GM12878 (cell line): Measurements from ENCODE around the gene DCDC2C. TPM values are rescaled to one million over a fixed set of nuclear protein-coding genes. Genes with fewer than 3 reads are reported as not detected.

Source experiments
- ATAC-seq: fragments of 200-7000 bp; cut with Tn5 transposase; 3 replicates; pipeline ENCODE4 v1.9.1; 2020; ENCODE audit warnings: mild to moderate bottlenecking, moderate library complexity
- BruUV-seq: library from RNA; stranded (reverse); fragments of 400-500 nt; replicated peaks from 2 replicates; lab custom pipeline; 2021; lab: Mats Ljungman, UMichigan
- CTCF ChIA-PET: fragments of 300-600 bp; sonication (Branson Sonifier 250); formaldehyde crosslinking; extraction: SDS; loops from one replicate; lab custom pipeline; 2021; ENCODE audit warnings: inconsistent platforms; lab: Yijun Ruan, JAX
- POLR2A ChIA-PET: fragments of 350-600 bp; formaldehyde crosslinking; extraction: SDS; loops from one replicate; lab custom pipeline; 2021; ENCODE audit warnings: inconsistent platforms; lab: Charles Lee
- RAD21 ChIA-PET: fragments of 300-600 bp; sonication (Branson Sonifier 250); formaldehyde crosslinking; loops from one replicate; lab custom pipeline; 2023; ENCODE audit warnings: antibody characterized with exemption; ENCODE audit not compliant: unreplicated experiment; lab: Charles Lee
- SMC1A ChIA-PET: fragments of 300-600 bp; sonication (Branson Sonifier 250); formaldehyde crosslinking; loops from one replicate; lab custom pipeline; 2023; ENCODE audit not compliant: unreplicated experiment, uncharacterized antibody; lab: Charles Lee
- DNase-seq: peaks from one replicate; pipeline ENCODE4 v3.0.0-alpha.2; 2011; ENCODE audit warnings: low read depth, low spot score
- FAIRE-seq: peaks from 3 replicates; lab custom pipeline; 2011; peaks lifted over from hg19 to GRCh38; lab: Jason Lieb, UNC
- H2AFZ ChIP-seq: 2 replicates; pipeline ENCODE4 v1.6.0; 2011; ENCODE audit warnings: low read depth, low read length, control low read depth; ENCODE audit not compliant: control insufficient read depth
- H3K27ac ChIP-seq: 2 replicates; pipeline ENCODE4 v1.5.1; 2011; ENCODE audit warnings: control low read depth; ENCODE audit not compliant: control insufficient read depth, insufficient read depth
- H3K27me3 ChIP-seq, 2 experiments: replicated peaks in 1 of 2; 2 replicates each; pipeline versions ENCODE4 v1.6.0 to v1.6.1; 2011; ENCODE audit warnings: low read length in 1 of 2; ENCODE audit not compliant: control insufficient read depth in 2 of 2, insufficient read depth in 2 of 2
- H3K36me3 ChIP-seq, 2 experiments: 2 replicates each; pipeline ENCODE4 v1.5.1; 2011; ENCODE audit warnings: low read length in 1 of 2; ENCODE audit not compliant: control insufficient read depth in 2 of 2, insufficient read depth in 2 of 2
- H3K4me1 ChIP-seq: 2 replicates; pipeline ENCODE4 v1.6.1; 2011; ENCODE audit warnings: mild to moderate bottlenecking, low read length, moderate library complexity, mixed read lengths; ENCODE audit not compliant: control insufficient read depth, insufficient read depth
- H3K4me2 ChIP-seq: 2 replicates; pipeline ENCODE4 v1.6.0; 2011; ENCODE audit warnings: control low read depth; ENCODE audit not compliant: control insufficient read depth, insufficient read depth
- H3K4me3 ChIP-seq: fragments of 200-600 bp; sonication (generic); 2 replicates; pipeline ENCODE4 v1.5.1; 2016
- H3K79me2 ChIP-seq: 2 replicates; pipeline ENCODE4 v1.6.0; 2011; ENCODE audit warnings: low read length; ENCODE audit not compliant: control insufficient read depth, insufficient read depth
- H3K9ac ChIP-seq: 2 replicates; pipeline ENCODE4 v1.8.0; 2011; ENCODE audit warnings: low read length, control low read depth, mixed read lengths; ENCODE audit not compliant: control insufficient read depth, insufficient read depth
- H3K9me3 ChIP-seq: replicated peaks from 3 replicates; pipeline ENCODE4 v1.5.1; 2011; ENCODE audit warnings: mild to moderate bottlenecking, low read length; ENCODE audit not compliant: control insufficient read depth, insufficient read depth
- H4K20me1 ChIP-seq: 2 replicates; pipeline ENCODE4 v1.6.0; 2011; ENCODE audit not compliant: control insufficient read depth, insufficient read depth
- BCL3 ChIP-seq: IDR thresholded peaks from 2 replicates; pipeline ENCODE4 v1.6.1; 2011; ENCODE audit warnings: borderline replicate concordance, low read depth, mild to moderate bottlenecking, moderate library complexity, low read length; ENCODE audit not compliant: insufficient read depth, poor library complexity, severe bottlenecking
- CBX3 ChIP-seq: fragments of 200-600 bp; sonication (generic); IDR thresholded peaks from 2 replicates; pipeline ENCODE4 v1.6.1; 2016; ENCODE audit warnings: low read depth, borderline replicate concordance
- EP300 ChIP-seq, 2 experiments: fragments of 150-350 bp in 1 of 2; IDR thresholded peaks; 2 replicates each; pipeline ENCODE4 v1.6.1; 2011 to 2012; ENCODE audit warnings: low read depth in 2 of 2, low read length in 2 of 2, borderline replicate concordance in 1 of 2, improper control_type of control experiment in 1 of 2, inconsistent platforms in 1 of 2; ENCODE audit not compliant: control insufficient read depth in 1 of 2
- MXI1 ChIP-seq: fragments of 150-350 bp; IDR thresholded peaks from 2 replicates; pipeline ENCODE4 v1.6.1; 2011; ENCODE audit warnings: low read depth, mild to moderate bottlenecking, inconsistent platforms, low read length, improper control_type of control experiment
- NFIC ChIP-seq: IDR thresholded peaks from 2 replicates; pipeline ENCODE4 v1.6.1; 2012; ENCODE audit warnings: low read depth, mild to moderate bottlenecking, inconsistent platforms, low read length, moderate library complexity
- NR2F1 ChIP-seq: fragments of 450-650 bp; conservative IDR thresholded peaks from 2 replicates; pipeline ENCODE4 v1.6.1; 2017; ENCODE audit warnings: mild to moderate bottlenecking
- REST ChIP-seq: IDR thresholded peaks from 2 replicates; pipeline ENCODE4 v1.6.1; 2012; ENCODE audit warnings: mild to moderate bottlenecking, low read depth, low read length
- SIX5 ChIP-seq: IDR thresholded peaks from 2 replicates; pipeline ENCODE4 v1.6.1; 2011; ENCODE audit warnings: mild to moderate bottlenecking, low read depth, low read length, moderate library complexity; ENCODE audit not compliant: severe bottlenecking
- YY1 ChIP-seq: IDR thresholded peaks from 2 replicates; pipeline ENCODE4 v1.6.1; 2011; ENCODE audit warnings: low read depth, mild to moderate bottlenecking, low read length
- WGBS: methylation state at CpG from one replicate; pipeline ENCODE4 v1.1.6; 2016; ENCODE audit warnings: low lambda C conversion rate; ENCODE audit not compliant: insufficient replicate concordance, insufficient coverage; ENCODE audit errors: missing lambda C conversion rate; 5-methylcytosine and 5-hydroxymethylcytosine counted together
- in situ Hi-C: fragments of 300-500 bp; cut with MboI; formaldehyde crosslinking; loops from 9 replicates; pipeline ENCODE4 v1.14.3; 2018; ENCODE audit warnings: mixed read lengths
- intact Hi-C: fragments of 100-400 bp; cut with micrococcal nuclease; formaldehyde crosslinking; loops from one replicate; pipeline ENCODE4 v1.14.2; 2022; ENCODE audit not compliant: unreplicated experiment
- polyA plus RNA-seq, 11 experiments: library from polyadenylated mRNA; depleted of rRNA in 4 of 11; unstranded in 6 of 11; stranded (reverse) in 5 of 11; fragments of >200 nt; fragmentation: Nextera tagmentation in 4 of 11; fragmentation: Illumina TruSeq in 1 of 11; extraction: Ambion mirVana in 4 of 11; extraction: Trizol in 1 of 11; gene quantifications; 1 replicate in 1 of 11; 2 replicates in 10 of 11; pipeline versions ENCODE4 v1.2.1 to v1.2.3, GENCODE V29; 2011 to 2016; ENCODE audit warnings: inconsistent platforms in 2 of 11, missing spikeins in 2 of 11, low read depth in 1 of 11
- total RNA-seq, 4 experiments: library from RNA; depleted of rRNA in 3 of 4; stranded (reverse); fragments of >200 nt in 3 of 4; fragmentation: Illumina TruSeq in 1 of 4; extraction: Trizol in 1 of 4; gene quantifications; 2 replicates each; pipeline versions ENCODE4 v1.2.1 to v1.2.3, GENCODE V29; 2013 to 2021
- TF ChIP-seq, protein P1 (sequence below): fragments of 450-650 bp; conservative IDR thresholded peaks from 2 replicates; pipeline ENCODE4 v1.6.1; 2017; ENCODE audit warnings: mild to moderate bottlenecking, moderate library complexity
- TF ChIP-seq, protein P2 (sequence below): IDR thresholded peaks from 2 replicates; pipeline ENCODE4 v1.6.1; 2011; ENCODE audit warnings: mild to moderate bottlenecking, low read depth, low read length, moderate library complexity; ENCODE audit not compliant: insufficient replicate concordance
- TF ChIP-seq, protein P3 (sequence below): fragments of 450-650 bp; formaldehyde crosslinking; IDR thresholded peaks from 2 replicates; pipeline ENCODE4 v1.5.0; 2022; ENCODE audit warnings: mild to moderate bottlenecking, missing genetic modification characterization

The DCDC2C gene
- total and polyA plus RNA-seq, 10 of the 15 experiments (the other 5 are each of a cell fraction or from before 2014, with no cell fraction given) = not detected

GRCh38 chr2:3755277-3755676 is 51.9 kb downstream of the DCDC2C start:
- Histone ChIP-seq H3K27me3 (no peaks in the 10 kb centered on the region), H3K4me2 (no peak overlapping the region), H3K9ac (no peak overlapping the region), H3K27ac (no peak overlapping the region), H3K9me3 (no peaks in the 10 kb centered on the region), H3K36me3 (no peaks in the 10 kb centered on the region), H4K20me1 (no peaks in the 10 kb centered on the region), H3K79me2 (no peaks in the 10 kb centered on the region), H3K4me1 (no peaks in the 10 kb centered on the region), H2AFZ (no peak overlapping the region), H3K4me3 (no peak overlapping the region)
- in situ Hi-C loops = no loop called here
- WGBS = 25% methylated on average over 3 of the region's 3 CpGs
- no peak for DNase-seq
- ChIA-PET RAD21 (no interaction called here), CTCF (no interaction called here), SMC1A (no interaction called here), POLR2A (no interaction called here)
- BruUV-seq = no TSS peak
- FAIRE-seq = no peak
- intact Hi-C loops = no loop called here
- no peak for ATAC-seq
- TF ChIP-seq REST (no peak), YY1 (no peak), SIX5 (no peak), EP300 (IDR thresholded peaks at IDR 0.05; ENCODE audit: borderline replicate concordance in 1 of 2, control insufficient read depth in 1 of 2, low read depth in 2 of 2, low read length in 2 of 2) (no peak), NFIC (no peak), NR2F1 (no peak), CBX3 (no peak), BCL3 (no peak), MXI1 (no peak)
- TF ChIP-seq, protein P1, sequence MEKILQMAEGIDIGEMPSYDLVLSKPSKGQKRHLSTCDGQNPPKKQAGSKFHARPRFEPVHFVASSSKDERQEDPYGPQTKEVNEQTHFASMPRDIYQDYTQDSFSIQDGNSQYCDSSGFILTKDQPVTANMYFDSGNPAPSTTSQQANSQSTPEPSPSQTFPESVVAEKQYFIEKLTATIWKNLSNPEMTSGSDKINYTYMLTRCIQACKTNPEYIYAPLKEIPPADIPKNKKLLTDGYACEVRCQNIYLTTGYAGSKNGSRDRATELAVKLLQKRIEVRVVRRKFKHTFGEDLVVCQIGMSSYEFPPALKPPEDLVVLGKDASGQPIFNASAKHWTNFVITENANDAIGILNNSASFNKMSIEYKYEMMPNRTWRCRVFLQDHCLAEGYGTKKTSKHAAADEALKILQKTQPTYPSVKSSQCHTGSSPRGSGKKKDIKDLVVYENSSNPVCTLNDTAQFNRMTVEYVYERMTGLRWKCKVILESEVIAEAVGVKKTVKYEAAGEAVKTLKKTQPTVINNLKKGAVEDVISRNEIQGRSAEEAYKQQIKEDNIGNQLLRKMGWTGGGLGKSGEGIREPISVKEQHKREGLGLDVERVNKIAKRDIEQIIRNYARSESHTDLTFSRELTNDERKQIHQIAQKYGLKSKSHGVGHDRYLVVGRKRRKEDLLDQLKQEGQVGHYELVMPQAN = no peak
- TF ChIP-seq, protein P2, sequence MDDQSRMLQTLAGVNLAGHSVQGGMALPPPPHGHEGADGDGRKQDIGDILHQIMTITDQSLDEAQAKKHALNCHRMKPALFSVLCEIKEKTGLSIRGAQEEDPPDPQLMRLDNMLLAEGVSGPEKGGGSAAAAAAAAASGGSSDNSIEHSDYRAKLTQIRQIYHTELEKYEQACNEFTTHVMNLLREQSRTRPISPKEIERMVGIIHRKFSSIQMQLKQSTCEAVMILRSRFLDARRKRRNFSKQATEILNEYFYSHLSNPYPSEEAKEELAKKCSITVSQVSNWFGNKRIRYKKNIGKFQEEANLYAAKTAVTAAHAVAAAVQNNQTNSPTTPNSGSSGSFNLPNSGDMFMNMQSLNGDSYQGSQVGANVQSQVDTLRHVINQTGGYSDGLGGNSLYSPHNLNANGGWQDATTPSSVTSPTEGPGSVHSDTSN = no peak
- TF ChIP-seq, protein P3, sequence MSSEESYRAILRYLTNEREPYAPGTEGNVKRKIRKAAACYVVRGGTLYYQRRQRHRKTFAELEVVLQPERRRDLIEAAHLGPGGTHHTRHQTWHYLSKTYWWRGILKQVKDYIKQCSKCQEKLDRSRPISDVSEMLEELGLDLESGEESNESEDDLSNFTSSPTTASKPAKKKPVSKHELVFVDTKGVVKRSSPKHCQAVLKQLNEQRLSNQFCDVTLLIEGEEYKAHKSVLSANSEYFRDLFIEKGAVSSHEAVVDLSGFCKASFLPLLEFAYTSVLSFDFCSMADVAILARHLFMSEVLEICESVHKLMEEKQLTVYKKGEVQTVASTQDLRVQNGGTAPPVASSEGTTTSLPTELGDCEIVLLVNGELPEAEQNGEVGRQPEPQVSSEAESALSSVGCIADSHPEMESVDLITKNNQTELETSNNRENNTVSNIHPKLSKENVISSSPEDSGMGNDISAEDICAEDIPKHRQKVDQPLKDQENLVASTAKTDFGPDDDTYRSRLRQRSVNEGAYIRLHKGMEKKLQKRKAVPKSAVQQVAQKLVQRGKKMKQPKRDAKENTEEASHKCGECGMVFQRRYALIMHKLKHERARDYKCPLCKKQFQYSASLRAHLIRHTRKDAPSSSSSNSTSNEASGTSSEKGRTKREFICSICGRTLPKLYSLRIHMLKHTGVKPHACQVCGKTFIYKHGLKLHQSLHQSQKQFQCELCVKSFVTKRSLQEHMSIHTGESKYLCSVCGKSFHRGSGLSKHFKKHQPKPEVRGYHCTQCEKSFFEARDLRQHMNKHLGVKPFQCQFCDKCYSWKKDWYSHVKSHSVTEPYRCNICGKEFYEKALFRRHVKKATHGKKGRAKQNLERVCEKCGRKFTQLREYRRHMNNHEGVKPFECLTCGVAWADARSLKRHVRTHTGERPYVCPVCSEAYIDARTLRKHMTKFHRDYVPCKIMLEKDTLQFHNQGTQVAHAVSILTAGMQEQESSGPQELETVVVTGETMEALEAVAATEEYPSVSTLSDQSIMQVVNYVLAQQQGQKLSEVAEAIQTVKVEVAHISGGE = no peak
